Smooth muscle cell (in vitro differentiated cells): ENCODE measurements around the gene PTPN2. TPM values are rescaled to one million over a fixed set of nuclear protein-coding genes. Genes with fewer than 3 reads are reported as not detected.

Experiments used
- DNase-seq: peaks from one replicate; lab custom pipeline; 2025; ENCODE audit not compliant: unreplicated experiment; lab: John Stamatoyannopoulos, UW
- H2AFZ ChIP-seq: fragments of 200-600 bp; sonication (generic); 2 replicates; pipeline ENCODE4 v1.6.0; 2016; ENCODE audit warnings: antibody characterized with exemption, low read depth, mild to moderate bottlenecking
- H3F3A ChIP-seq: fragments of 200-600 bp; sonication (generic); 2 replicates; pipeline ENCODE4 v1.6.0; 2017; ENCODE audit warnings: antibody characterized with exemption, low read depth
- H3K27ac ChIP-seq: fragments of 200-600 bp; sonication (generic); 2 replicates; pipeline ENCODE4 v1.5.1; 2016; ENCODE audit warnings: low read depth, mild to moderate bottlenecking
- H3K27me3 ChIP-seq: fragments of 200-600 bp; sonication (generic); 2 replicates; pipeline ENCODE4 v1.6.1; 2016; ENCODE audit warnings: low read depth, mild to moderate bottlenecking
- H3K36me3 ChIP-seq: fragments of 200-600 bp; sonication (generic); 2 replicates; pipeline ENCODE4 v1.5.1; 2016; ENCODE audit warnings: low read depth
- H3K4me1 ChIP-seq: fragments of 200-600 bp; sonication (generic); 2 replicates; pipeline ENCODE4 v1.5.1; 2016; ENCODE audit warnings: low read depth
- H3K4me2 ChIP-seq: fragments of 200-600 bp; sonication (generic); 2 replicates; pipeline ENCODE4 v1.6.0; 2016; ENCODE audit warnings: mild to moderate bottlenecking
- H3K4me3 ChIP-seq: fragments of 200-600 bp; sonication (generic); 2 replicates; pipeline ENCODE4 v1.5.1; 2016; ENCODE audit warnings: mild to moderate bottlenecking
- H3K79me2 ChIP-seq: fragments of 200-600 bp; sonication (generic); 2 replicates; pipeline ENCODE4 v1.6.0; 2016; ENCODE audit warnings: low read depth, mild to moderate bottlenecking
- H3K9ac ChIP-seq: fragments of 200-600 bp; sonication (generic); 2 replicates; pipeline ENCODE4 v1.6.0; 2016; ENCODE audit warnings: low read depth
- H3K9me3 ChIP-seq: fragments of 200-600 bp; sonication (generic); replicated peaks from 2 replicates; pipeline ENCODE4 v1.5.1; 2016; ENCODE audit warnings: low read depth
- H4K20me1 ChIP-seq: fragments of 200-600 bp; sonication (generic); 2 replicates; pipeline ENCODE4 v1.6.0; 2016; ENCODE audit warnings: low read depth
- CTCF ChIP-seq: fragments of 200-600 bp; sonication (generic); IDR thresholded peaks from 2 replicates; pipeline ENCODE4 v1.5.1; 2017; ENCODE audit warnings: borderline replicate concordance, mild to moderate bottlenecking, antibody characterized with exemption; ENCODE audit not compliant: insufficient read depth, poor library complexity, severe bottlenecking
- WGBS: methylation state at CpG from one replicate; pipeline ENCODE4 v1.1.7; 2016; ENCODE audit warnings: low lambda C conversion rate; 5-methylcytosine and 5-hydroxymethylcytosine counted together
- polyA plus RNA-seq: library from polyadenylated mRNA; unstranded; fragments of >200 nt; fragmentation: Nextera tagmentation; extraction: Ambion mirVana; gene quantifications from 2 replicates; pipeline ENCODE4 v1.2.1, GENCODE V29; 2016
- total RNA-seq: library from RNA; depleted of rRNA; stranded (reverse); fragments of >200 nt; gene quantifications from 2 replicates; pipeline ENCODE4 v1.2.3, GENCODE V29; 2014

The PTPN2 gene
- total and polyA plus RNA-seq, 2 experiments from 2014 or later = 17.1 to 48.7 TPM

GRCh38 chr18:12748671-12749070 is 135.4 kb downstream of the PTPN2 start:
- no peaks in the 10 kb centered on the region for H3F3A ChIP-seq
- no peak overlapping the region for H3K4me2 ChIP-seq
- H3K4me1 ChIP-seq = no peaks in the 10 kb centered on the region
- no peak for DNase-seq
- H4K20me1 ChIP-seq = no peaks in the 10 kb centered on the region
- no peaks in the 10 kb centered on the region for H3K9me3 ChIP-seq
- no peak overlapping the region for H2AFZ ChIP-seq
- H3K27me3 ChIP-seq = no peaks in the 10 kb centered on the region
- H3K79me2 ChIP-seq = no peaks in the 10 kb centered on the region
- no peak overlapping the region for H3K9ac ChIP-seq
- H3K36me3 ChIP-seq = no peaks in the 10 kb centered on the region
- TF ChIP-seq CTCF = no peak
- H3K27ac ChIP-seq = no peak overlapping the region
- 89% methylated on average over 5 of the region's 5 CpGs for WGBS
- H3K4me3 ChIP-seq = no peak overlapping the region

- Histone ChIP-seq H3K4me2 (no peak overlapping the region), H3K79me2 (no peaks in the 10 kb centered on the region), H3K27ac (no peak overlapping the region), H3K9me3 (no peaks in the 10 kb centered on the region), H3F3A (no peaks in the 10 kb centered on the region), H4K20me1 (no peaks in the 10 kb centered on the region), H3K36me3 (no peaks in the 10 kb centered on the region), H3K27me3 (no peaks in the 10 kb centered on the region), H3K4me3 (no peak overlapping the region), H3K9ac (no peak overlapping the region), H3K4me1 (no peaks in the 10 kb centered on the region), H2AFZ (no peak overlapping the region)
- no peak for TF ChIP-seq CTCF
- 94% methylated on average over 8 of the region's 8 CpGs for WGBS
- no peak for DNase-seq
These were observed 136.3 kb downstream of the PTPN2 start for GRCh38 chr18:12747530-12748315.

- WGBS = 89% methylated on average over 7 of the region's 7 CpGs
- no peak overlapping the region for H3K9ac ChIP-seq
- H3K27me3 ChIP-seq = no peaks in the 10 kb centered on the region
- DNase-seq = no peak
- no peaks in the 10 kb centered on the region for H4K20me1 ChIP-seq
- no peaks in the 10 kb centered on the region for H3K9me3 ChIP-seq
- H3F3A ChIP-seq = no peaks in the 10 kb centered on the region
- H3K4me3 ChIP-seq = no peak overlapping the region
- TF ChIP-seq CTCF = no peak
- H3K27ac ChIP-seq = no peak overlapping the region
- H3K4me2 ChIP-seq = no peak overlapping the region
- H2AFZ ChIP-seq = no peak overlapping the region
- no peaks in the 10 kb centered on the region for H3K79me2 ChIP-seq
- no peaks in the 10 kb centered on the region for H3K4me1 ChIP-seq
- H3K36me3 ChIP-seq = no peaks in the 10 kb centered on the region
These were observed 138.8 kb downstream of the PTPN2 start for GRCh38 chr18:12745095-12745795.

GRCh38 chr18:12744103-12744502 is 139.9 kb downstream of the PTPN2 start:
- Histone ChIP-seq H3K4me2 (no peak overlapping the region), H3K4me3 (no peak overlapping the region), H3K36me3 (no peaks in the 10 kb centered on the region), H3K79me2 (no peaks in the 10 kb centered on the region), H3K9ac (no peak overlapping the region), H3K27me3 (no peaks in the 10 kb centered on the region), H2AFZ (no peak overlapping the region), H3K4me1 (no peaks in the 10 kb centered on the region), H3F3A (no peaks in the 10 kb centered on the region), H3K9me3 (no peaks in the 10 kb centered on the region), H3K27ac (no peak overlapping the region), H4K20me1 (no peaks in the 10 kb centered on the region)
- 24% methylated on average over 2 of the region's 2 CpGs for WGBS
- TF ChIP-seq CTCF = peak; percentile 54
- no peak for DNase-seq
